Muscle of leg (tissue), 11 donors: ENCODE results near the gene BBS7. TPM values are rescaled to one million over a fixed set of nuclear protein-coding genes. Genes with fewer than 3 reads are reported as not detected.

Experiments
- DNase-seq: peaks from one replicate; pipeline ENCODE4 v3.0.0; 2013
- H3K27ac ChIP-seq: one replicate; pipeline ENCODE4 v1.5.1; 2013; ENCODE audit warnings: mild to moderate bottlenecking, low read length, control low read depth
- H3K27me3 ChIP-seq: one replicate; pipeline ENCODE4 v1.6.1; 2013; ENCODE audit warnings: low read length; ENCODE audit not compliant: control insufficient read depth, insufficient read depth
- H3K36me3 ChIP-seq: one replicate; pipeline ENCODE4 v1.6.1; 2013; ENCODE audit warnings: low read length; ENCODE audit not compliant: control insufficient read depth, insufficient read depth
- H3K4me1 ChIP-seq: one replicate; pipeline ENCODE4 v1.6.1; 2013; ENCODE audit warnings: low read length; ENCODE audit not compliant: control insufficient read depth, insufficient read depth
- H3K4me3 ChIP-seq: one replicate; pipeline ENCODE4 v1.5.1; 2013; ENCODE audit warnings: low read length, control low read depth
- H3K9me3 ChIP-seq: replicated peaks from 2 replicates; pipeline ENCODE4 v1.6.1; 2013; ENCODE audit warnings: low read depth, low read length; ENCODE audit not compliant: control insufficient read depth
- WGBS: methylation state at CpG from one replicate; pipeline ENCODE4 v1.1.5; 2013; ENCODE audit warnings: missing lambda C conversion rate; ENCODE audit not compliant: insufficient coverage; 5-methylcytosine and 5-hydroxymethylcytosine counted together
- polyA plus RNA-seq, 8 donors: library from polyadenylated mRNA; unstranded; fragments of 120-200 nt; gene quantifications; one replicate each; pipeline versions ENCODE4 v1.2.1 to v1.2.3, GENCODE V29; 2013; ENCODE audit warnings: inconsistent platforms in 1 of 8, low replicate concordance in 1 of 8; ENCODE audit not compliant: insufficient read length in 8 of 8, insufficient read depth in 1 of 8
- total RNA-seq: library from RNA; stranded (reverse); fragments of 120-200 nt; gene quantifications from one replicate; pipeline ENCODE4 v1.2.4, GENCODE V29; 2013

BBS7 gene
- total and polyA plus RNA-seq, 9 donors: 10.0 to 18.1 (median 12.4) TPM

GRCh38 chr4:121879135-121879534, 8.9 kb upstream of the BBS7 start:
- Histone ChIP-seq H3K4me1 (no peaks in the 10 kb centered on the region), H3K9me3 (no peaks in the 10 kb centered on the region), H3K27me3 (peaks cover 2% of the 10 kb centered on the region), H3K27ac (no peak overlapping the region), H3K36me3 (no peaks in the 10 kb centered on the region), H3K4me3 (no peak overlapping the region)
- no peak for DNase-seq

- no peak for DNase-seq
- Histone ChIP-seq H3K36me3 (no peaks in the 10 kb centered on the region), H3K4me3 (no peak overlapping the region), H3K9me3 (no peaks in the 10 kb centered on the region), H3K27me3 (peaks cover 2% of the 10 kb centered on the region), H3K4me1 (no peaks in the 10 kb centered on the region), H3K27ac (no peak overlapping the region)
- WGBS: no CpG with 5 or more reads among the region's 4 CpGs
These were observed 6.9 kb upstream of the BBS7 start for GRCh38 chr4:121877041-121877773.

GRCh38 chr4:121876070-121876469, 5.8 kb upstream of the BBS7 start:
- H3K4me3 ChIP-seq: no peak overlapping the region
- no peaks in the 10 kb centered on the region for H3K36me3 ChIP-seq
- WGBS: 83% methylated on average over 4 of the region's 6 CpGs
- no peaks in the 10 kb centered on the region for H3K4me1 ChIP-seq
- DNase-seq: no peak
- H3K27ac ChIP-seq: no peak overlapping the region
- no peaks in the 10 kb centered on the region for H3K9me3 ChIP-seq
- H3K27me3 ChIP-seq: peaks cover 2% of the 10 kb centered on the region

- Histone ChIP-seq H3K36me3 (no peaks in the 10 kb centered on the region), H3K9me3 (no peaks in the 10 kb centered on the region), H3K4me3 (no peak overlapping the region), H3K27ac (no peak overlapping the region), H3K4me1 (no peaks in the 10 kb centered on the region), H3K27me3 (peaks cover 2% of the 10 kb centered on the region)
- no peak for DNase-seq
- WGBS: no CpG with 5 or more reads among the region's 2 CpGs
These were observed 5.4 kb upstream of the BBS7 start for GRCh38 chr4:121875652-121876051.

GRCh38 chr4:121873604-121874003, 3.3 kb upstream of the BBS7 start:
- peaks cover 4% of the 10 kb centered on the region for H3K4me1 ChIP-seq
- H3K27ac ChIP-seq: no peak overlapping the region
- no peak for DNase-seq
- H3K27me3 ChIP-seq: peaks cover 2% of the 10 kb centered on the region
- no peaks in the 10 kb centered on the region for H3K36me3 ChIP-seq
- H3K4me3 ChIP-seq: no peak overlapping the region
- no CpG with 5 or more reads among the region's 3 CpGs for WGBS
- no peaks in the 10 kb centered on the region for H3K9me3 ChIP-seq

GRCh38 chr4:121863799-121864198, 6.5 kb downstream of the BBS7 start:
- peaks cover 4% of the 10 kb centered on the region for H3K36me3 ChIP-seq
- no peaks in the 10 kb centered on the region for H3K9me3 ChIP-seq
- no peaks in the 10 kb centered on the region for H3K4me1 ChIP-seq
- WGBS: 81% methylated on average over 5 of the region's 7 CpGs
- no peaks in the 10 kb centered on the region for H3K27me3 ChIP-seq
- H3K27ac ChIP-seq: no peak overlapping the region
- DNase-seq: no peak
- H3K4me3 ChIP-seq: no peak overlapping the region

- Histone ChIP-seq H3K4me3 (no peak overlapping the region), H3K36me3 (peaks cover 8% of the 10 kb centered on the region), H3K4me1 (no peaks in the 10 kb centered on the region), H3K27me3 (no peaks in the 10 kb centered on the region), H3K27ac (no peak overlapping the region), H3K9me3 (no peaks in the 10 kb centered on the region)
- WGBS: no CpG with 5 or more reads among the region's 2 CpGs
- no peak for DNase-seq
These were observed 8.8 kb downstream of the BBS7 start for GRCh38 chr4:121861426-121861825.

- H3K27ac ChIP-seq: no peak overlapping the region
- no peaks in the 10 kb centered on the region for H3K9me3 ChIP-seq
- H3K27me3 ChIP-seq: no peaks in the 10 kb centered on the region
- DNase-seq: no peak
- H3K4me3 ChIP-seq: no peak overlapping the region
- peaks cover 8% of the 10 kb centered on the region for H3K36me3 ChIP-seq
- H3K4me1 ChIP-seq: no peaks in the 10 kb centered on the region
These were observed 10.2 kb downstream of the BBS7 start for GRCh38 chr4:121860121-121860520.

- H3K4me1 ChIP-seq: no peaks in the 10 kb centered on the region
- H3K27ac ChIP-seq: no peak overlapping the region
- no peaks in the 10 kb centered on the region for H3K9me3 ChIP-seq
- DNase-seq: no peak
- no peaks in the 10 kb centered on the region for H3K27me3 ChIP-seq
- H3K36me3 ChIP-seq: peaks cover 6% of the 10 kb centered on the region
- no CpG with 5 or more reads among the region's 1 CpG for WGBS
- H3K4me3 ChIP-seq: no peak overlapping the region
These were observed 18.9 kb downstream of the BBS7 start for GRCh38 chr4:121851354-121851753.

- no peaks in the 10 kb centered on the region for H3K9me3 ChIP-seq
- H3K4me1 ChIP-seq: no peaks in the 10 kb centered on the region
- WGBS: 40% methylated on average over 1 of the region's 6 CpGs
- H3K36me3 ChIP-seq: peaks cover 6% of the 10 kb centered on the region
- no peak for DNase-seq
- H3K27ac ChIP-seq: no peak overlapping the region
- H3K27me3 ChIP-seq: no peaks in the 10 kb centered on the region
- H3K4me3 ChIP-seq: no peak overlapping the region
These were observed 23.6 kb downstream of the BBS7 start for GRCh38 chr4:121846662-121847061.

- 90% methylated on average over 3 of the region's 4 CpGs for WGBS
- H3K27ac ChIP-seq: no peak overlapping the region
- H3K4me1 ChIP-seq: no peaks in the 10 kb centered on the region
- H3K4me3 ChIP-seq: no peak overlapping the region
- H3K36me3 ChIP-seq: peaks cover 10% of the 10 kb centered on the region
- H3K9me3 ChIP-seq: no peaks in the 10 kb centered on the region
- DNase-seq: no peak
- H3K27me3 ChIP-seq: no peaks in the 10 kb centered on the region
These were observed 27.4 kb downstream of the BBS7 start for GRCh38 chr4:121842862-121843261.
